ENCODE data around the gene BDP1.
"Not testable (repeated sequence)": the region's sequence is repeated elsewhere in the genome, so short reads cannot be mapped to it uniquely, and the experiment has no call there.

BDP1 gene

DNA sequence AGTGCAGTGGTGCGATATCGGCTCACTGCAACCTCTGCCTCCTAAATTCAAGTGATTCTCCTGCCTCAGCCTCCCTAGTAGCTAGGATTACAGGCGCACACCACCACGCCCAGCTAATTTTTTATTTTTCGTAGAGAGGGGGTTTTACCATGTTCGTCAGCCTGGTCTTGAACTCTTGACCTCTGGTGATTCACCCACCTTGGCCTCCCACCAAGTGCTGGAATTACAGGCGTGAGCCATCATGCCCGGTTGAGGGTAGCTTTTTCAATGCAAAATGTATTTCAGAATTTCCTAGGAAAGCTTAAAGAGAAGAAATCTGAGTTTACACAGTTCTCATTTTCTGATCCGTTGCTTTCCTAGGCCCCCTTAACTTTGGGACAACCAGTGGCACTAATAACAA is 15.7 kb downstream of the BDP1 start:
- peak; percentile 82 for DNase-seq (ENCODE audit: low read depth)

DNA sequence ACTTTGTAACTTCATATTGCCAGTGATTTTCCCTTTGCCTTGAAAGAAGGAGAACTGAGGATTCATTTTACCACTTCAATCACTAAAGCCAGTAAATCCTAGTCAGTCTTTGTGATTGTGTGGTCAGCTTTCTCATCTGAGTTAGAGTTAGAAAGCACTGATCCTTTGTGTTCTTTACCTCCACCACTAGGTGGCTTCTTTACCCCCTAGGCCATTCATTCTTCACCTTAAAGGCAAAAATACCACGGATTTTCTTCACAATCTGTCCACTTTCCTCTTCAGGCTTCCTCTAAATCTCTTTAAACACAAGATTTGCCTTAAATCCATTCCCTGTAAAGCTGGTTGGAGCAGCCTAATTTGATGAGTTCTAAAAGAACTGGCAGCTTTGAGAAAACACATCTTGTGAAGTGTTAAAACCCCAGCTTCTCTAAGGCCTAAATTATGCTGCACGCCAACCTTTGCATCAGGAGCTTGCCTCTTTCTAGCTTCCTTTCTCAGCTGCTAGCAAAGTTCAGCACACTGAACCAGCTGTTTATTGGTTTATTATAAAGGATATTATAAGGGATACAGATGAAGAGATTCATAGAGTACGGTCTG is 20.4 kb downstream of the BDP1 start:
- DNase-seq (ENCODE audit: low read depth), result peak; percentile 40

DNA sequence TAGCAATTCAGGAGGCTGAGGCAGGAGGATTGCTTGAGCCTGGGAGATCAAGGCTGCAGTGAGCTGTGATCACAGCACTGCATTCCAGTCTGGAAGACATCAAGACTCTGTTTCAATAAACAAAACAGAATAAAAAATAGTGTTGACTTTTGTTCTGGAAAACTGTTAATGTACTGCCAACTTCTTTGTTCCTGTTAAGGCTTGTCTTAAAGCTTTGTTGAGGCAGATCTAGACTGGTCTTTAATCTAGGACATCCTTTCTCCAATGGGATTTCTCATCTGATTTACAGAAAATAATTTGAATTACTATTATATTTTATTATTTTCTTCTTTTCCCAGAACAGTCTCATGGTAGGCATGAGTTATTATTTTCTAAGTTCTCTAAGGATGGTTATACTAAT is 26.0 kb downstream of the BDP1 start:
- DNase-seq (ENCODE audit: low read depth), result no peak

DNA sequence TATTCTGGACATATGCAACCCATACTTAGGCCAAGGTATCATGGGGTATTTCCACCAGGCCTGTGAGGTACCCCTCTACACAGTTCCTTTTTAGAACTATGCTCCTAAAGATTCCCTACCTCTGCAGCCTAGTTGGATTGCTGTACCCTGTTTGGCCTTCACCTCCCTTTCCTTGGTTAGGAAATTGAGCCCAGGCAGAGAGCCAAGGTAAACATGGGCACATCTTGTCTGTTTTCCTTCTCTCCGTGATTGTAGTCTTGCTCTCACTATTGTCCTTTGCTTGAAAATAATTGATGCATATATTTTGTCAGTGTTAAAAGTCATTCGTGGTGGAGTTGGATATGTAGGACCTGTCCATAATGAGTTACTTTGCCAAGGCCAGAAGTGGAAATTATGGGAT is 26.7 kb downstream of the BDP1 start:
- DNase-seq (ENCODE audit: low read depth), result peak; percentile 73

DNA sequence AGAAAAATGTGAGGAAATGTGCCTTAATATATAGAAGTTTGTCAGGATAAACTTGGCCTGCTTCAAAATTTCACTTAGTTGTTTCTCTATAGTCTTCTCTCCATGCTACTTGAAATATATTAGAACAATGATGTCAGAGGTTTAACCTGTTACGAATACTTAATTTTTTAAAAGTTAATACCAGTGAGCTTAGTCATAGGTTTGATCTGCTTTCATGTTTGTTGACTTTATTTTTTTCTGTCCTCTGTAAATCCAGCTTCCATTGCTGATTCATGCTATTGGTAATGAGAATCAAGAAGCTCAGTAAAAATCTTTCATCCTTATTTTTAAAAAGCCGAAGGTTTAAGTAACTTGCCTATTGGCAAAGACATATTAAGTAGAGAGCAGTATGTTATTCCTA is 27.9 kb downstream of the BDP1 start:
- DNase-seq (ENCODE audit: low read depth), result peak; percentile 92

DNA sequence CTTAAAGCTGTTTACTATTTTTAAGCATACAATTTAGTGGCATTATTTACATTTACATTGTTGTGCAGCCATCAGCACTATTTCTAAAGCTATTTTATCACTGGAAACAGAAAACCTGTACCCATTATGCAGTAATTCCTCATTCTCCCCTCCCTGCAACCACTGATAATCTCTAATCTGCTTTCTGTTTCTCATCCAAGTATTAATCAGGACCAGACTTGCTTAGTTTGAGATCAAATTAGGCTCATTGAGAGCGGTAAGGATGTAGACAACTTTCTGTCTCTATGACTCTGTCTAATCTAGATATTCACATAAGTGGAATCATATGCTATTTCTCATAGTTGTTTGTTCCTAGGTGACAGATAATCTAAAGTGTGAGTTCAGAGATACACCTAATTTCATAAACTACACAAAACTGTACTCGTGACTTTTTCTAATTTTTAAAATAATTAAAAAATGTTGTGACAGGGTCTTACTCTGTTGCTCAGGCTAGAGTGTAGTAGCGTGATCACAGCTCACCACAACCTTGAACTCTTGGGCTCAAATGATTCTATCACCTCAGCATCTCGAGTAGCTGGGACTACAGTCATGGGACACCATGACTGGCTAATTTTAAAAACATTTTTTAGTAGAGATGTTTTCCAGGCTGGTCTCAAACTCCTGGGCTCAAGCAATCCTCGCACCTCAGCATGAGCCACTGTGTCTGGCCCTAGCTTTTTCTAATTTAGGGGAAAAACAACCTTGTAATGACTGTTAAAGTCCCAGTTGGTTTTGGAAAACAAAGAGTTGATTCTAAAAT is 37.6 kb downstream of the BDP1 start:
- DNase-seq (ENCODE audit: low read depth), result no peak

DNA sequence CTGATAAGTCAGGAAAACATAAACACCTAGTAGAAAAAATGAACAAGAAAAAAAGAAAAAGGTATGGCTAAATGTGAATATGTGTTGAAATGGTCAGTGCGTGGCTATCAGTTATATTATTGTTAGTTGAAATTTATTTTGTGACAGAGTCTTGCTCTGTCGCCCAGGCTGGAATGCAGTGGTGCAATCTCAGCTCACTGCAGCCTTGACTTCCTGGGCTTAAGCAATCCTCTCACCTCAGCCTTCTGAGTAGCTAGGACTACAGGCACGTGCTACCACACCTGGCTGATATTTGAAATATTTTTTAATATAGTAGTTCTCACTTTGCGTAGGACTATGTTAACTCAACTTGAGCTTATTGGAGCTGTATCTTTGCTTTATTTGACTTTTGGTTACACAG is 38.8 kb downstream of the BDP1 start:
- DNase-seq (ENCODE audit: low read depth), result peak; percentile 7

DNA sequence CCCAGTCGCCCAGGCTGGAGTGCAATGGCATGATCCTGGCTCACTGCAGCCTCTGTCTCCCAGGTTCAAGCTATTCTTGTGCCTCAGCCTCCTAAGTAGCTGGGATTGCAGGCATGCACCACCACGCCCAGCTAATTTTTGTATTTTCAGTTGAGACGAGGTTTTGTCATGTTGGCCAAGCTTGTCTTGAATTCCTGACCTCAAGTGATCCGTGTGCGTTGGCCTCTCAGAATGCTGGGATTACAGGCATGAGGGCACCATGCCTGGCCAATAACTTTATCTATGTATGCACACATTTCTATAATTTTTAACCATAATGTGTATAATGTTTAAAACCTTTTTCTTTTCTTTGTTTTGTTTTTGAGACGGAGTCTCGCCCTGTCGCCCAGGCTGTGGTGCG is 43.3 kb downstream of the BDP1 start:
- DNase-seq (ENCODE audit: low read depth), result not testable (repeated sequence)

DNA sequence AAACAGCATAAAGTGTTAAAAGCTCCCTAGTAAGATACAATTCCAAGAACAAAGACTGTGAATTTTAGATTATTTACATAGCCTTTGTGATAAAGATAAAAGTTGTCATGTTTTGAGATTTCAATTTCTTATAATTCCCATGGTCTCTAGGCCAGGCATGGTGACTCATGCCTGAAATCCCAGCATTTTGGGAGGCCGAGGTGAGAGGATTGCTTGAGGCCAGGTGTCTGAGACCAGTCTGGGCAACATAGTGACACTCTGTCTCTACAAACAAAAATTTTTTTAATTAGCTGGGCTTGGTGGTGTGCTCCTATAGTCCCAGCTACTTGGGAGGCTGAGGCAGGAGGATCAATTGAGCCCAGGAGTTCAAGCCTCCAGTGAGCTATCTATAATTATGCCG is 48.1 kb downstream of the BDP1 start:
- DNase-seq (ENCODE audit: low read depth), result no peak

DNA sequence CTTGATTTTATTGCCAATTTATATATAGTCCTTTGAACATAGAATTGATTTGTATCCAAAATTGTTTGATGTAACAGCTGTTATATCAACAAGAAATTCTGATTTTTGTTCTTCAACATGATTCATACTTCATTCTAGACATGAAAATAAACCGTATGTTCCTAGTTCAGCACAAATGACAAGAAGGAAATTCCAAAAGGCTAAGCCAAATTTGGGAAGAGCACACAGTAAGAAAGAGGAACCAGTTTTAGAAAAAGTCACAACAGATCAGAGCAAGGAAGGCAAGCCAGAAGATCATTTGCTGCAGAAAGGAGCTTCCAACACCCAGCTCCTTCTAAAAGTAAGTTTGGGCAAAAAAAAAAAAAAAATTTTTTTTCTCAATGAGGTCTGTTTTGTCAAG is 66.7 kb downstream of the BDP1 start:
- no peak for DNase-seq (ENCODE audit: low read depth)

DNA sequence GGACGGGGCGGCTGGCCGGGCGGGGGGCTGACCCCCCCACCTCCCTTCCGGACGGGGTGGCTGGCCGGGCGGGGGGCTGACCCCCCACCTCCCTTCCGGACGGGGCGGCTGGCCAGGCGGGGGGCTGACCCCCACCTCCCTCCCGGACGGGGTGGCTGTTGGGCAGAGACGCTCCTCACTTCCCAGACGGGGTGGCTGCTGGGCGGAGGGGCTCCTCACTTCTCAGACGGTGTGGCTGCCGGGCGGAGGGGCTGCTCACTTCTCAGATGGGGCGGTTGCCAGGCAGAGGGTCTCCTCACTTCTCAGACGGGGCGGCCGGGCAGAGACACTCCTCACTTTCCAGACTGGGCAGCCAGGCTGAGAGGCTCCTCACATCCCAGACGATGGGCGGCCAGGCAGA is 70.2 kb downstream of the BDP1 start:
- not testable (repeated sequence) for DNase-seq (ENCODE audit: low read depth)

DNA sequence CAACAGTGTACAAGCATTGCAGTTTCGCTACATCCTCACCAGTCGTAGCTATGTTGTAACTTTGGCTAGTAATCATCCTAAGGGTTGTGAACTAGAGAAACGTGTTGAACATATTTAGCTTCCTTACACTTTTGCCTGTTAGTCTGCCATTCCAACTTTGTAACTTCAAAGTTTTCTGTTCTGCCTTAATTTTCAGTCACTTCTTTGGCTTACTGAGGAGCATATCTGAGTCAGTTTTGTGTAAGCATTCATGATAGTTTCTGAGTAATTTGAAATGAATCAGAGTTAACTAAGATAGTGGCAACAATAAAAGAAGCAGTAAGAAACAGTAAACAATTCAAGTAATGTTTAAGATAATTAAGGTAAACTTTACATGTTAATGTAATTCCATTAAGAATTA is 72.8 kb downstream of the BDP1 start:
- DNase-seq (ENCODE audit: low read depth), result peak; percentile 24

DNA sequence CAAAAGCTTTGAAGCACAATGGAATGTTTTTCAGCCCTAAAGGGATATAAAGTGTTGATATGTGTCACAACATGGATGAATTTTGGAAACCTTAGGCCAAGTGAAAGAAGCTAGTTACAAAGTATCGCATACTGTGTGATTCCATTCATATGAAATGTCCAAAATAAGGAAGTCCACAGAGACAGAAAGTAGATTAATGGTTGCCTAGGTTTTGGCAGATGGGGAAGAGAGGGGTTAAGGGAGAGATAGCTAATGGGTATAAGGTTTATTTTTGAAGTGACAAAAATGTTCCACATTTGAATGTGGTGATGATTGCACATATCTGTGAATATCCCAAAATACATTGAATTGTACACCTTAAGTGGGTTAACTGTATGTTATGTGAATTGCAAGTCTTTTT is 74.2 kb downstream of the BDP1 start:
- DNase-seq (ENCODE audit: low read depth), result no peak

DNA sequence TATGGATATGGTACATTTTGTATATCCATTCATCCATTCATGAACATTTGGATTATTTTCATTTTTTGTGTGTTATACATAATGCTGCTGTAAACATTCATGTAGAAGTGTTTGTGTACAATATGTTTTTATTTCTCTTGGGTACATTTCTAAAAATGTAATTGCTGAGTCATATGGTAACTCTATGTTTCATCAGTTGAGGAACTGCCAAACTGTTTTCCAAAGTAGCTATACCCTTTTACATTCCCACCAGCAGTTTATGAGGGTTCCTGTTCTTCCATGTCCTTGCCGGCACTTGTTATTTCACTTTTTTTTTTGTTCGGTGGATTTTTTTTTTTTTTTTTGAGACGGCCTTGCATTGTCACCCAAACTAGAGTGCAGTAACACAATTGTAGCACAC is 77.7 kb downstream of the BDP1 start:
- DNase-seq (ENCODE audit: low read depth), result peak; percentile 45

DNA sequence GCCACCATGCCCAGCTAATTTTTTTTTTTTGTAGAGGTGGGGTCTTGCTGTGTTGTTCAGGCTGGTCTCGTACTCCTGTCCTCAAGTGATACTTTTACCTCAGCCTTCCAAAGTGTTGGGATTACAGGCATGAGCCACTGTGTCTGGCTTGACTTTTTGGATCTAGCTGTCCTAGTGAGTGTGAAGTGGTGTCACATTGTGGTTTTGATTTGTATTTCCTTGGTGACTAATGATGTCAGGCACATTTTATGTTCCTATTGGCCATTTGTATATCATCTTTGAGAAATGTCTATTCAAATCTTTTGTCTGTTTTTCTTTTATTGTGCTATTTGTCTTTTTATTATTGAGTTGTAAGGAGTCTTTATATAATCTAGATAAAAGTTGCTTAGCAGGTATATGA is 78.2 kb downstream of the BDP1 start:
- peak; percentile 57 for DNase-seq (ENCODE audit: low read depth)

DNA sequence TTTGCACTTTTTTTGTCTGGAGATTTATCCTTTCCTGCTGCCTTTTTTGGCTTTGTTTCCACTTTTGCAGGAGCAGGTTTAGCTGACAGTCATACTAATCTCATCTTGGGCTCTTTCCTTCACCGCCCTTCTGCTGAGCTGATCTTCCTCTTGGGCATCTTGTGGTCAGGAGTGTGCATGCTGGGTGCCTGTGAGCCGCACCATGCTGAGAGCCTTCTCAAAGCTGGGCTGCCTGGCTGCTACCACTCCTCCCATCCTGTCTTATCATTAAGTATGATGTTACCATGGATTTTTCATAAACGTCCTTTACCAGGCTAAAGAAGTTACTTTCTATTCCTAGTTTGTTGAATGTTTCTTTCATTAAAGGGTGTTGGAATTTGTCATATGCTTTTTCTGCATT is 82.2 kb downstream of the BDP1 start:
- peak; percentile 33 for DNase-seq (ENCODE audit: low read depth)

DNA sequence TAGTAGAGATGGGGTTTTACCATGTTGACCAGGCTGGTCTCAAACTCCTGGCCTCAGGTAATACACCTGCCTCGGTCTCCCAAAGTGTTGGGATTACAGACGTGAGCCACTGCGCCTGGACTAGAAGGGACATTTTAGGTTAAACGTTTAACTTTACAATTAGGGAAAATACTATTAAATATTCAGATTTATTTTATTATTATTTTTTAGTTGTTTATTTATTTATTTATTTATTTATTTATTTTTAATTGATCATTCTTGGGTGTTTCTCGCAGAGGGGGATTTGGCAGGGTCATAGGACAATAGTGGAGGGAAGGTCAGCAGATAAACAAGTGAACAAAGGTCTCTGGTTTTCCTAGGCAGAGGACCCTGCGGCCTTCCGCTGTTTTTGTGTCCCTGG is 95.4 kb downstream of the BDP1 start:
- DNase-seq (ENCODE audit: low read depth), result not testable (repeated sequence)

DNA sequence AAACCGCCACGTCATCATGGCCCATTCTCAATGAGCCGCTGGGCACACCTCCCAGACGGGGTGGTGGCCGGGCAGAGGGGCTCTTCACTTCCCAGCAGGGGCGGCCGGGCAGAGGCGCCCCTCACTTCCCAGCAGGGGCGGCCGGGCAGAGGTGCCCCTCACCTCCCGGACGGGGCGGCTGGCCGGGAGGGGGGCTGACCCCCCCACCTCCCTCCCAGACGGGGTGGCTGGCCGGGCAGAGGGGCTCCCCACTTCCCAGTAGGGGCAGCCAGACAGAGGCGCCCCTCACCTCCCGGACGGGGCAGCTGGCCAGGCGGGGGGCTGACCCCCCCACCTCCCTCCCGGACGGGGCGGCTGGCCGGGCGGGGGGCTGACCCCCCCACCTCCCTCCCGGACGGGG is 96.1 kb downstream of the BDP1 start:
- not testable (repeated sequence) for DNase-seq (ENCODE audit: low read depth)

DNA sequence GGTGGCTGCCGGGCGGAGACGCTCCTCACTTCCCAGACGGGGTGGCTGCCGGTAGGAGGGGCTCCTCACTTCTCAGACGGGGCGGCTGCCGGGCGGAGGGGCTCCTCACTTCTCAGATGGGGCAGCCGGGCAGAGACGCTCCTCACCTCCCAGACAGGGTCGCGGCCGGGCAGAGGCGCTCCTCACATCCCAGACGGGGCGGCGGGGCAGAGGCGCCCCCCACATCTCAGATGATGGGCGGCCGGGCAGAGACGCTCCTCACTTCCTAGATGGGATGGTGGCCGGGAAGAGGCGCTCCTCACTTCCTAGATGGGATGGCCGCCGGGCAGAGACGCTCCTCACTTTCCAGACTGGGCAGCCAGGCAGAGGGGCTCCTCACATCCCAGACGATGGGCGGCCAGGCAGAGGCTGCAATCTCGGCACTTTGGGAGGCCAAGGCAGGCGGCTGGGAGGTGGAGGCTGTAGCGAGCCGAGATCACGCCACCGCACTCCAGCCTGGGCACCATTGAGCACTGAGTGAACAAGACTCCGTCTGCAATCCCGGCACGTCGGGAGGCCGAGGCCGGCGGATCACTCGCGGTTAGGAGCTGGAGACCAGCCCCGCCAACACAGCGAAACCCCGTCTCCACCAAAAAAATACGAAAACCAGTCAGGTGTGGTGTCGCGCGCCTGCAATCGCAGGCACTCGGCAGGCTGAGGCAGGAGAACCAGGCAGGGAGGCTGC is 96.7 kb downstream of the BDP1 start:
- DNase-seq (ENCODE audit: low read depth), result not testable (repeated sequence)

DNA sequence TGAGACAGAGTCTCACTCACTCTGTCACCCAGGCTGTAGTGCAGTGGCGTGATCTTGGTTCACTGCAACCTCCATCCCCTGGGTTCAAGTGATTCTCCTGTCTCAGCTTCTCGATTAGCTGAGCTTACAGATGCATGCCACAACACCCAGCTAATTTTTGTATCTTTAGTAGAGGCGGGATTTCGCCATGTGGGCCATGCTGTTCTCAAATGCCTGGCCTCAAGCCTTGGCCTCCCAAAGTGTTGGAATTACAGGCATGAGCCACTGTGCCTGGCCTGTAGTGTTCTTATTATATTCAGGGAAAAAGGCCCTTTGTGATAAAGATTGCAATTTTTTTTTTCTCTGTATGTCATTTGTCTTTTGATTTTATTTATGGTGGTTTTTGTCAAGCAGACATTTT is 107.7 kb downstream of the BDP1 start:
- DNase-seq (ENCODE audit: low read depth), result no peak

DNA sequence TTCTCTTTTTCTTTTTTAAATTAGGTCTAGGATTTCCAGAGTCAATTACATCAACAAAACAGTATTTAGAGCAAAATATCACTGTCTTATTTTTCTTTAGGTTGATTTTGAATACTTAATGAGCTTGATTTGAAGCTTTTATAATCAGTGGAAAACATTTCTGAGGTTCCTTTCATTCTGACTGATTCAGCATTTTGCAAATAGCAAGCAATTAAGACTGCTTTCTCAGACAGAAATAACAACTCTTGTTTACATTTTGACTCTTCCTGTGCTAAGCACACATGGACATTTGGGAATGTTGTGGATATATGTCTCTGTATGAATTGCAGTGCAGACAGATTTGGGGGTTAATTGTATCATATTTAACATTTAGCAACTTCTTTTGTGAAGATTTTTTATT is 109.4 kb downstream of the BDP1 start:
- DNase-seq (ENCODE audit: low read depth), result no peak

DNA sequence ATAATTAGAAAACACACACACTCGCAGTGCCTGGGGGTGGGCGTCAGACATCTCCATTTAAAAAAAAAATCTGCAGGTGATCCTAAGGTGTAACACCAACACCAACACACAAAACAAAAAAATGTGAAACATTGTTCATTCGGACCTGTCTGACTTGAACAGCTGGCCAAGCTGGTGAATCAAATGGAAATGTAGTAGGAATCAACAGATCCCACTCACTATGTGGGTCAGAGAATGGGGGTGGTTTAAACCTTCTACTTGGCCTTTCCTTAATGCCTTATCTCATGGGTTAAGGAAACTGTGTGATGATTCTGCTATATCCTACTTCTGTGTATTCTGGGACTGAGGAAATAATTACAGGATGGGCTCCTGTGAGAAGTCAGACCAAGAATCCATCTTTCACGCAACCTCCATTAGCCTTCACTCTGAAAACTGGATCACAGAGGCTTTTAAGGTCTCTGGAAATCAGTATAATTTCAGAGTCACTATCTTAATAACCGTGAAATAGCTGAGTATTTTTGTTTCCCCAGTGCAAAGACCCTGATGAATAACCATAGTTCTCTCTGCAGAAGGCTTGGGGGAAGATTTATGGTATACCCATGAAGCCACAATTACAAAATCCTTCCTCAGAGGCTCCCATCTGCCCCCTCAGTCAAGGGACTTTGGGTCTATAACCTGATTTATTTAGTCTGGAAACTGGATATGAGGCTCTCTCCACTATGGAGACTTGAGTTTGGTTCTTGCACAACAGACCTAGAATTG is 114.5 kb downstream of the BDP1 start:
- DNase-seq (ENCODE audit: low read depth), result no peak

DNA sequence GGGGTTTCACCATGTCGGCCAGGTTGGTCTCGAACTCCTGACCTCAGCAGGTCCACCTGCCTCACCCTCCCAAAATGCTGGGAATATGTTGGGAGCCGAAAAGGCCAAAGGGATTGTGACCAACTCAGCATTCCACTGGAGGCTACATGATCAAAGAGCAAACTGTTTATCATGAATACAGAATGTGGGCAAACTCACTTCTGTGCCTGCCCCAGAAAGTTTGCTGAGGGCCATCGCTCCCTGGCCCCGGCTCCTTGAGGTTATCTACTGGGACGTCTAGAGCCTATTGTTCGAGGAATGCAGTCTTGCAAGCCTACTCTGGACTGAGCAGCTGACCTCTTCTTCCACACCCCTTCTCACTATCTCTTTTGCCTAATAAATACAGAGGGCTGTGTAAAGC is 116.4 kb downstream of the BDP1 start:
- DNase-seq (ENCODE audit: low read depth), result not testable (repeated sequence)
